ENCODE data around the gene UNC93B1. TPM values are rescaled to one million over a fixed set of nuclear protein-coding genes. Genes with fewer than 3 reads are reported as not detected.

UNC93B1 gene
- total and polyA plus RNA-seq, 2 of the 13 experiments (the other 11 are each of a cell fraction or from before 2014, with no cell fraction given) = 8.8 to 18.9 TPM

DNA sequence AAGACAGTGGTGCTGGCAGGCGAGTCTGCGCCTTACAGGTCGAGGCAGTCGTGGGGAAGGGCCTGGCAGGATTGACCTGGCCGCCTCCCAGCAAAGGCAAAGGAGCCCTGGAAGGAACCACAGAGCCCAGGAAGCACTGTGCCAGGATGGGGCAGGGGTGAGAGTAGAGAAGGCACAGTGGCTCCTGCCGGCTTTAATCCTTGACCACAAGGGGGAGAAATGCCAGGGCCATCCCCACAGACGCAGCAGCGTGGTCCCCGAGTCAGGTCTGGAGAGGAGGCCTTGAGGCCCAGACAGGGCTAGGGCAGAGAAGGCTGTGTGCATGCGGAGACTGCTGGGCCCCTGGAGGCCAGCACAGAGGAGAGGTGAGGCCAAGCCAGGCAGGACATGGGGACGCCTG, 16.7 kb upstream of the UNC93B1 start (continued):
- TF ChIP-seq, protein P1, sequence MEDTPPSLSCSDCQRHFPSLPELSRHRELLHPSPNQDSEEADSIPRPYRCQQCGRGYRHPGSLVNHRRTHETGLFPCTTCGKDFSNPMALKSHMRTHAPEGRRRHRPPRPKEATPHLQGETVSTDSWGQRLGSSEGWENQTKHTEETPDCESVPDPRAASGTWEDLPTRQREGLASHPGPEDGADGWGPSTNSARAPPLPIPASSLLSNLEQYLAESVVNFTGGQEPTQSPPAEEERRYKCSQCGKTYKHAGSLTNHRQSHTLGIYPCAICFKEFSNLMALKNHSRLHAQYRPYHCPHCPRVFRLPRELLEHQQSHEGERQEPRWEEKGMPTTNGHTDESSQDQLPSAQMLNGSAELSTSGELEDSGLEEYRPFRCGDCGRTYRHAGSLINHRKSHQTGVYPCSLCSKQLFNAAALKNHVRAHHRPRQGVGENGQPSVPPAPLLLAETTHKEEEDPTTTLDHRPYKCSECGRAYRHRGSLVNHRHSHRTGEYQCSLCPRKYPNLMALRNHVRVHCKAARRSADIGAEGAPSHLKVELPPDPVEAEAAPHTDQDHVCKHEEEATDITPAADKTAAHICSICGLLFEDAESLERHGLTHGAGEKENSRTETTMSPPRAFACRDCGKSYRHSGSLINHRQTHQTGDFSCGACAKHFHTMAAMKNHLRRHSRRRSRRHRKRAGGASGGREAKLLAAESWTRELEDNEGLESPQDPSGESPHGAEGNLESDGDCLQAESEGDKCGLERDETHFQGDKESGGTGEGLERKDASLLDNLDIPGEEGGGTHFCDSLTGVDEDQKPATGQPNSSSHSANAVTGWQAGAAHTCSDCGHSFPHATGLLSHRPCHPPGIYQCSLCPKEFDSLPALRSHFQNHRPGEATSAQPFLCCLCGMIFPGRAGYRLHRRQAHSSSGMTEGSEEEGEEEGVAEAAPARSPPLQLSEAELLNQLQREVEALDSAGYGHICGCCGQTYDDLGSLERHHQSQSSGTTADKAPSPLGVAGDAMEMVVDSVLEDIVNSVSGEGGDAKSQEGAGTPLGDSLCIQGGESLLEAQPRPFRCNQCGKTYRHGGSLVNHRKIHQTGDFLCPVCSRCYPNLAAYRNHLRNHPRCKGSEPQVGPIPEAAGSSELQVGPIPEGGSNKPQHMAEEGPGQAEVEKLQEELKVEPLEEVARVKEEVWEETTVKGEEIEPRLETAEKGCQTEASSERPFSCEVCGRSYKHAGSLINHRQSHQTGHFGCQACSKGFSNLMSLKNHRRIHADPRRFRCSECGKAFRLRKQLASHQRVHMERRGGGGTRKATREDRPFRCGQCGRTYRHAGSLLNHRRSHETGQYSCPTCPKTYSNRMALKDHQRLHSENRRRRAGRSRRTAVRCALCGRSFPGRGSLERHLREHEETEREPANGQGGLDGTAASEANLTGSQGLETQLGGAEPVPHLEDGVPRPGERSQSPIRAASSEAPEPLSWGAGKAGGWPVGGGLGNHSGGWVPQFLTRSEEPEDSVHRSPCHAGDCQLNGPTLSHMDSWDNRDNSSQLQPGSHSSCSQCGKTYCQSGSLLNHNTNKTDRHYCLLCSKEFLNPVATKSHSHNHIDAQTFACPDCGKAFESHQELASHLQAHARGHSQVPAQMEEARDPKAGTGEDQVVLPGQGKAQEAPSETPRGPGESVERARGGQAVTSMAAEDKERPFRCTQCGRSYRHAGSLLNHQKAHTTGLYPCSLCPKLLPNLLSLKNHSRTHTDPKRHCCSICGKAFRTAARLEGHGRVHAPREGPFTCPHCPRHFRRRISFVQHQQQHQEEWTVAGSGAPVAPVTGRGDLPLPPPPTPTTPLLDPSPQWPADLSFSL (CRISPR knock-in tag; IDR thresholded peaks at IDR 0.05) = no peak
- TF ChIP-seq SOX6 (IDR thresholded peaks at IDR 0.05) (no peak), SOX6 (CRISPR knock-in tag; IDR thresholded peaks at IDR 0.05) (0 out of 2 replicates have a peak, but pooled peaks have one; percentile 2), ZNF44 (CRISPR knock-in tag; IDR thresholded peaks at IDR 0.05) (no peak), ZNF879 (CRISPR knock-in tag; IDR thresholded peaks at IDR 0.05) (no peak), ZNF563 (CRISPR knock-in tag; IDR thresholded peaks at IDR 0.05) (no peak), NONO (IDR thresholded peaks at IDR 0.05) (no peak), NONO (CRISPR knock-in tag; conservative IDR thresholded peaks at IDR 0.05) (0 out of 2 replicates have a peak, but pooled peaks have one; percentile 31), ZNF629 (CRISPR knock-in tag; conservative IDR thresholded peaks at IDR 0.05) (peak; percentile 19; the same call in 1 of the 2 replicates), ZNF367 (CRISPR knock-in tag; IDR thresholded peaks at IDR 0.05; ENCODE audit: borderline replicate concordance) (no peak), BCL6 (CRISPR knock-in tag; IDR thresholded peaks at IDR 0.05) (no peak), ZNF256 (CRISPR knock-in tag; conservative IDR thresholded peaks at IDR 0.05) (no peak), CBX5 (CRISPR knock-in tag; IDR thresholded peaks at IDR 0.05; ENCODE audit: borderline replicate concordance) (no peak; the same call in 1 of the 2 replicates), MBD4 (IDR thresholded peaks at IDR 0.05; ENCODE audit: borderline replicate concordance, low read length) (no peak), PHF8 (CRISPR knock-in tag; IDR thresholded peaks at IDR 0.05) (peak; percentile 27; the same call in 1 of the 2 replicates), ZSCAN25 (CRISPR knock-in tag; IDR thresholded peaks at IDR 0.05) (peak; percentile 48; the same call in 1 of the 2 replicates)
- TF ChIP-seq, protein P2, sequence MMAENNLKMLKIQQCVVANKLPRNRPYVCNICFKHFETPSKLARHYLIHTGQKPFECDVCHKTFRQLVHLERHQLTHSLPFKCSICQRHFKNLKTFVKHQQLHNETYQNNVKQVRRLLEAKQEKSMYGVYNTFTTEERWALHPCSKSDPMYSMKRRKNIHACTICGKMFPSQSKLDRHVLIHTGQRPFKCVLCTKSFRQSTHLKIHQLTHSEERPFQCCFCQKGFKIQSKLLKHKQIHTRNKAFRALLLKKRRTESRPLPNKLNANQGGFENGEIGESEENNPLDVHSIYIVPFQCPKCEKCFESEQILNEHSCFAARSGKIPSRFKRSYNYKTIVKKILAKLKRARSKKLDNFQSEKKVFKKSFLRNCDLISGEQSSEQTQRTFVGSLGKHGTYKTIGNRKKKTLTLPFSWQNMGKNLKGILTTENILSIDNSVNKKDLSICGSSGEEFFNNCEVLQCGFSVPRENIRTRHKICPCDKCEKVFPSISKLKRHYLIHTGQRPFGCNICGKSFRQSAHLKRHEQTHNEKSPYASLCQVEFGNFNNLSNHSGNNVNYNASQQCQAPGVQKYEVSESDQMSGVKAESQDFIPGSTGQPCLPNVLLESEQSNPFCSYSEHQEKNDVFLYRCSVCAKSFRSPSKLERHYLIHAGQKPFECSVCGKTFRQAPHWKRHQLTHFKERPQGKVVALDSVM (CRISPR knock-in tag; IDR thresholded peaks at IDR 0.05) = peak; percentile 93
- TF ChIP-seq, protein P3, sequence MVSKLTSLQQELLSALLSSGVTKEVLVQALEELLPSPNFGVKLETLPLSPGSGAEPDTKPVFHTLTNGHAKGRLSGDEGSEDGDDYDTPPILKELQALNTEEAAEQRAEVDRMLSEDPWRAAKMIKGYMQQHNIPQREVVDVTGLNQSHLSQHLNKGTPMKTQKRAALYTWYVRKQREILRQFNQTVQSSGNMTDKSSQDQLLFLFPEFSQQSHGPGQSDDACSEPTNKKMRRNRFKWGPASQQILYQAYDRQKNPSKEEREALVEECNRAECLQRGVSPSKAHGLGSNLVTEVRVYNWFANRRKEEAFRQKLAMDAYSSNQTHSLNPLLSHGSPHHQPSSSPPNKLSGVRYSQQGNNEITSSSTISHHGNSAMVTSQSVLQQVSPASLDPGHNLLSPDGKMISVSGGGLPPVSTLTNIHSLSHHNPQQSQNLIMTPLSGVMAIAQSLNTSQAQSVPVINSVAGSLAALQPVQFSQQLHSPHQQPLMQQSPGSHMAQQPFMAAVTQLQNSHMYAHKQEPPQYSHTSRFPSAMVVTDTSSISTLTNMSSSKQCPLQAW (CRISPR knock-in tag; IDR thresholded peaks at IDR 0.05) = no peak; the same call in 1 of the 2 replicates
- TF ChIP-seq, protein P4, sequence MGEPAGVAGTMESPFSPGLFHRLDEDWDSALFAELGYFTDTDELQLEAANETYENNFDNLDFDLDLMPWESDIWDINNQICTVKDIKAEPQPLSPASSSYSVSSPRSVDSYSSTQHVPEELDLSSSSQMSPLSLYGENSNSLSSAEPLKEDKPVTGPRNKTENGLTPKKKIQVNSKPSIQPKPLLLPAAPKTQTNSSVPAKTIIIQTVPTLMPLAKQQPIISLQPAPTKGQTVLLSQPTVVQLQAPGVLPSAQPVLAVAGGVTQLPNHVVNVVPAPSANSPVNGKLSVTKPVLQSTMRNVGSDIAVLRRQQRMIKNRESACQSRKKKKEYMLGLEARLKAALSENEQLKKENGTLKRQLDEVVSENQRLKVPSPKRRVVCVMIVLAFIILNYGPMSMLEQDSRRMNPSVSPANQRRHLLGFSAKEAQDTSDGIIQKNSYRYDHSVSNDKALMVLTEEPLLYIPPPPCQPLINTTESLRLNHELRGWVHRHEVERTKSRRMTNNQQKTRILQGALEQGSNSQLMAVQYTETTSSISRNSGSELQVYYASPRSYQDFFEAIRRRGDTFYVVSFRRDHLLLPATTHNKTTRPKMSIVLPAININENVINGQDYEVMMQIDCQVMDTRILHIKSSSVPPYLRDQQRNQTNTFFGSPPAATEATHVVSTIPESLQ (CRISPR knock-in tag; conservative IDR thresholded peaks at IDR 0.05) = no peak
